ENCODE measurements around the gene RYR2. TPM values are rescaled to one million over a fixed set of nuclear protein-coding genes. Genes with fewer than 3 reads are reported as not detected.

RYR2 gene
- total RNA-seq, 1 experiment from 2014 or later: 0.03 TPM

- intact Hi-C loops (cut with micrococcal nuclease; ENCODE audit: unreplicated experiment): no loop called here
- no peaks in the 10 kb centered on the region for H3K4me1 ChIP-seq (ENCODE audit: control insufficient read depth, insufficient read depth, low read length)
- CTCF ChIA-PET: interaction anchor here (0.7 kb wide), 1 partner anchor 87 kb away, joined by 3 read pairs; no protein-coding TSS in a partner anchor
- H3K27ac ChIP-seq (ENCODE audit: low read length): no peak overlapping the region
- DNase-seq (ENCODE audit: low read depth, low spot score) (no peak), ATAC-seq (no peak)
- no peak overlapping the region for H3K4me3 ChIP-seq (ENCODE audit: low read depth in 2 of 2, low read length in 2 of 2)
- no peak for TF ChIP-seq SIN3A (IDR thresholded peaks at IDR 0.05; ENCODE audit: borderline replicate concordance, insufficient read depth, low read depth, low read length)
- no TSS peak for BruUV-seq (replicated peaks)
- in situ Hi-C loops (cut with HindIII; ENCODE audit: low pct_unique_long_range_greater_than_20kb, low sequenced_read_pairs): no loop called here
- POLR2A ChIA-PET: no interaction called here
- H3K36me3 ChIP-seq (ENCODE audit: control insufficient read depth, insufficient read depth, low read length): no peaks in the 10 kb centered on the region; the same call in 1 of the 2 replicates
- no peaks in the 10 kb centered on the region for H3K9me3 ChIP-seq (ENCODE audit: control insufficient read depth, insufficient read depth, low read depth, low read length)
- H3K27me3 ChIP-seq (ENCODE audit: control insufficient read depth, insufficient read depth, low read length): peaks cover 8% of the 10 kb centered on the region; the same call in 1 of the 2 replicates
These were observed 3.5 kb downstream of the RYR2 start for GRCh38 chr1:237045278-237046016.

GRCh38 chr1:237048803-237049202, 6.8 kb downstream of the RYR2 start:
- no peak for ATAC-seq
- Histone ChIP-seq H3K36me3 (ENCODE audit: control insufficient read depth, insufficient read depth, low read length) (no peaks in the 10 kb centered on the region; the same call in 1 of the 2 replicates), H3K4me1 (ENCODE audit: control insufficient read depth, insufficient read depth, low read length) (no peaks in the 10 kb centered on the region), H3K27me3 (ENCODE audit: control insufficient read depth, insufficient read depth, low read length) (peaks cover 17% of the 10 kb centered on the region), H3K9me3 (ENCODE audit: control insufficient read depth, insufficient read depth, low read depth, low read length) (no peaks in the 10 kb centered on the region), H3K4me3 (ENCODE audit: low read depth in 2 of 2, low read length in 2 of 2) (no peak overlapping the region), H3K27ac (ENCODE audit: low read length) (no peak overlapping the region)
- ChIA-PET CTCF (no interaction called here), POLR2A (no interaction called here)
- intact Hi-C loops (cut with micrococcal nuclease; ENCODE audit: unreplicated experiment) (no loop called here), in situ Hi-C loops (cut with HindIII; ENCODE audit: low pct_unique_long_range_greater_than_20kb, low sequenced_read_pairs) (no loop called here)
- no TSS peak for BruUV-seq (replicated peaks)
- DNase-seq (ENCODE audit: low read depth, low spot score): no peak
- no peak for TF ChIP-seq POLR2AphosphoS5 (IDR thresholded peaks at IDR 0.05; ENCODE audit: low read depth, low read length)
- no peak for TF ChIP-seq TCF7L2 (IDR thresholded peaks at IDR 0.05; ENCODE audit: low read depth, low read length)
- TF ChIP-seq CTCF (IDR thresholded peaks at IDR 0.05): no peak
- no peak for TF ChIP-seq SIN3A (IDR thresholded peaks at IDR 0.05; ENCODE audit: borderline replicate concordance, insufficient read depth, low read depth, low read length)
- TF ChIP-seq REST (IDR thresholded peaks at IDR 0.05; ENCODE audit: insufficient read depth in 1 of 2, low read depth in 2 of 2, low read length in 1 of 2): no peak

GRCh38 chr1:237050185-237050584, 8.2 kb downstream of the RYR2 start:
- Histone ChIP-seq H3K27ac (ENCODE audit: low read length) (no peak overlapping the region), H3K36me3 (ENCODE audit: control insufficient read depth, insufficient read depth, low read length) (no peaks in the 10 kb centered on the region; the same call in 1 of the 2 replicates), H3K9me3 (ENCODE audit: control insufficient read depth, insufficient read depth, low read depth, low read length) (no peaks in the 10 kb centered on the region), H3K4me1 (ENCODE audit: control insufficient read depth, insufficient read depth, low read length) (no peaks in the 10 kb centered on the region), H3K4me3 (ENCODE audit: low read depth in 2 of 2, low read length in 2 of 2) (no peak overlapping the region), H3K27me3 (ENCODE audit: control insufficient read depth, insufficient read depth, low read length) (peaks cover 17% of the 10 kb centered on the region)
- no TSS peak for BruUV-seq (replicated peaks)
- DNase-seq (ENCODE audit: low read depth, low spot score) (no peak), ATAC-seq (no peak)
- in situ Hi-C loops (cut with HindIII; ENCODE audit: low pct_unique_long_range_greater_than_20kb, low sequenced_read_pairs) (no loop called here), intact Hi-C loops (cut with micrococcal nuclease; ENCODE audit: unreplicated experiment) (no loop called here)
- CTCF ChIA-PET: no interaction called here
- TF ChIP-seq TCF7L2 (IDR thresholded peaks at IDR 0.05; ENCODE audit: low read depth, low read length): no peak
- TF ChIP-seq SIN3A (IDR thresholded peaks at IDR 0.05; ENCODE audit: borderline replicate concordance, insufficient read depth, low read depth, low read length): no peak
- TF ChIP-seq POLR2AphosphoS5 (IDR thresholded peaks at IDR 0.05; ENCODE audit: low read depth, low read length): no peak
- TF ChIP-seq CTCF (IDR thresholded peaks at IDR 0.05): no peak
- POLR2A ChIA-PET: no interaction called here

Data from Panc1 (cell line).